Measurements from ENCODE around the gene ATE1.
"Not testable (repeated sequence)": the region's sequence is repeated elsewhere in the genome, so short reads cannot be mapped to it uniquely, and the experiment has no call there.

ATE1 gene

GRCh38 chr10:121927318-121927840, 452 bp downstream of the ATE1 start:
- Histone ChIP-seq H3K9ac (ENCODE audit: low read length) (peak overlapping the region; percentile 91), H3K4me1 (ENCODE audit: insufficient read depth, low read length) (peaks cover 17% of the 10 kb centered on the region), H3K4me3 (ENCODE audit: low read depth in 1 of 2, low read length in 2 of 2) (peak overlapping the region; percentile 65 to 99), H3K36me3 (ENCODE audit: insufficient read depth, low read length) (peaks cover 8% of the 10 kb centered on the region), H3K9me3 (ENCODE audit: low read length) (no peaks in the 10 kb centered on the region), H3K27ac (ENCODE audit: low read depth, low read length) (peak overlapping the region; percentile 99), H3K27me3 (ENCODE audit: control insufficient read depth in 1 of 2, insufficient read depth in 2 of 2, low read length in 2 of 2) (no peaks in the 10 kb centered on the region)

DNA sequence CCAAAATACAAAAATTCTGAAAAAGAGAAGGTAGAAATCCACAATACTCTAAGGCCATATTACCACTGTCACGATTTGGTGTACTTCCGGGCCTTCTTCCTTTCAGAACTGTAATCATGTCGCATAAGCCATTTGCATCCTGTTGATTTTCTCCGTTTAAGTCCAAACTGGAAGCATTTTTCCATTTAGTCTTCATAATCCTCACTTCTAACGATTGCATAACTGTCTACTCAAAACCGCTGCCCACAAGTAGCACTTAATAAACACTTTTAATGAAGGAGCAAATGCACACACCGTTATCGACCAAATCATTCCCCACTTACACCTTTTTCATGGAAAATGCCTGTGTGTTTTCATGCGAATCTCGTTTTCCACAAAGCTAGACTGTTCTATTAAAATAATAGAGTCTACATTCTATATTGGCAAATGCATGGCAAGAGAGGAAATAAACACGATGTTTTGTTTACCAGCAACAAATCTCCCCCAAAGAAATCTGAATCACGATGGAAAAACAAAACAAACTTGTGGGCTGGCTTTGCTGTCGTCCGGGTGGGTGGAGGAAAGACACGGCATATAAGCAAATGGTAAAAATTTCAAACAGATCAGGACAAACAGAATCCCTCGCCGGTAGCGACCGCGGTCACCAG, 1.0 kb downstream of the ATE1 start:
- peak overlapping the region; percentile 44 for H3K27ac ChIP-seq (ENCODE audit: low read depth, low read length)
- H3K4me1 ChIP-seq (ENCODE audit: insufficient read depth, low read length): peaks cover 17% of the 10 kb centered on the region
- H3K9me3 ChIP-seq (ENCODE audit: low read length): no peaks in the 10 kb centered on the region
- peak overlapping the region; percentile 91 for H3K9ac ChIP-seq (ENCODE audit: low read length)
- peak overlapping the region; percentile 65 to 99 for H3K4me3 ChIP-seq (ENCODE audit: low read depth in 1 of 2, low read length in 2 of 2)
- H3K27me3 ChIP-seq (ENCODE audit: control insufficient read depth in 1 of 2, insufficient read depth in 2 of 2, low read length in 2 of 2): no peaks in the 10 kb centered on the region
- H3K36me3 ChIP-seq (ENCODE audit: insufficient read depth, low read length): peaks cover 10% of the 10 kb centered on the region

DNA sequence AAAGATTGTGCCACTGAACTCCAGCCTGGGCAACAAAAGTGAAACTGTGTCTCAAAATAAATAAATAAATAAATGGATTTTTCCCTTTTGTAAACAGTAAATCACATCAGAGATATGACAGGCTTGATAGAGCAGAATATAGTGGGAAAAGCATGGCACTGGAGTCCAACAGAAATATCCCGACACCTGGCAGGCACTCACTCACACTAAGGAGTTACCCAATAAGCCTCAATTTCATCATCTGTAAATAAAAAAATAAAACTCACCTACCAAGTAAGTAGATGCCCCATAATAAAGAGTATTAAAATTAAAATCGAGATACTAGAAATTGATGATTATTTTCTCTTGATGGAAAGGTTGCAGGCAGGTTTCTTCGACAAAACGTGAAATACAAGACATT, 1.7 kb downstream of the ATE1 start:
- Histone ChIP-seq H3K4me1 (ENCODE audit: insufficient read depth, low read length) (peaks cover 17% of the 10 kb centered on the region), H3K27ac (ENCODE audit: low read depth, low read length) (peak overlapping the region; percentile 12), H3K9me3 (ENCODE audit: low read length) (no peaks in the 10 kb centered on the region), H3K27me3 (ENCODE audit: control insufficient read depth in 1 of 2, insufficient read depth in 2 of 2, low read length in 2 of 2) (no peaks in the 10 kb centered on the region), H3K36me3 (ENCODE audit: insufficient read depth, low read length) (peaks cover 10% of the 10 kb centered on the region), H3K9ac (ENCODE audit: low read length) (no peak overlapping the region), H3K4me3 (ENCODE audit: low read depth in 1 of 2, low read length in 2 of 2) (no peak overlapping the region)

DNA sequence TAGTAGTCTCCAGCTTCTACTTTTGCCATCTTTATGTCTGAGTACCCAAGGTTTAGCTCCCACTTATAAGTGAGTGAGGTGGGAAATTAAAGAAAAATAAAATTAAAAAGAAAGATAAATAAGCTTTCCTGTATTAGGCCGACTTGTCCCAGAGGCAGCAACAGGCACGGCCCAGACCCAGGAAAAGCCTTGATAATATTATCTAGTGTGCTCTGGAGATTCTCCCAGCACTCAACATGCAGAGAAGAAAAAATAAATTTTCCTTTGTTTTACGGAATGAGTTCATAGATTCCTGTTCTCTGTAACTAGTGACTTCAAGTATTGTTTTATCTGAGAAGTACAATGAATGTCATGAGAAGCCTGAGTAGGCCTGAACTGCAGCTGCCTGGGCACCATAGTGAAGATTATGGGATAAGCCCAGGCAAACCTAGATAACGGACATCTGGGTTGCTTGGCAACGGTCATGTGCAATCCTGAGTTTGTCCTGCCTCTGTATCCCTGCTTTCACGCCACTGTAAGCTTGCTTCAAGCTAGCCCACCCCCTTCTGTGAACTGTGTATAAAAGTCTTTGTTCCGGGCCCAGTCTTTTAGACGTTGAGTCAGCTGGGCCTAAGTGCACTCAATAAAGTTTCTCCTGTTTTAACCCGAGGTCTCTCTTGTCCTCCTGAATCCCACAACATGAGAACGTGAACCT, 6.4 kb downstream of the ATE1 start:
- peak overlapping the region; percentile 19 for H3K27ac ChIP-seq (ENCODE audit: low read depth, low read length)
- H3K36me3 ChIP-seq (ENCODE audit: insufficient read depth, low read length): peaks cover 14% of the 10 kb centered on the region
- H3K9ac ChIP-seq (ENCODE audit: low read length): no peak overlapping the region

GRCh38 chr10:121919666-121920065, 8.2 kb downstream of the ATE1 start:
- Histone ChIP-seq H3K4me3 (ENCODE audit: low read depth in 1 of 2, low read length in 2 of 2) (no peak overlapping the region), H3K9ac (ENCODE audit: low read length) (no peak overlapping the region), H3K27ac (ENCODE audit: low read depth, low read length) (no peak overlapping the region), H3K36me3 (ENCODE audit: insufficient read depth, low read length) (peaks cover 16% of the 10 kb centered on the region), H3K9me3 (ENCODE audit: low read length) (no peaks in the 10 kb centered on the region), H3K4me1 (ENCODE audit: insufficient read depth, low read length) (no peaks in the 10 kb centered on the region), H3K27me3 (ENCODE audit: control insufficient read depth in 1 of 2, insufficient read depth in 2 of 2, low read length in 2 of 2) (no peaks in the 10 kb centered on the region)

More for the DNA sequence above, 6.4 kb downstream of the ATE1 start:
- H3K9me3 ChIP-seq (ENCODE audit: low read length): no peaks in the 10 kb centered on the region
- no peak overlapping the region for H3K4me3 ChIP-seq (ENCODE audit: low read depth in 1 of 2, low read length in 2 of 2)
- H3K27me3 ChIP-seq (ENCODE audit: control insufficient read depth in 1 of 2, insufficient read depth in 2 of 2, low read length in 2 of 2): no peaks in the 10 kb centered on the region
- peaks cover 4% of the 10 kb centered on the region for H3K4me1 ChIP-seq (ENCODE audit: insufficient read depth, low read length)

DNA sequence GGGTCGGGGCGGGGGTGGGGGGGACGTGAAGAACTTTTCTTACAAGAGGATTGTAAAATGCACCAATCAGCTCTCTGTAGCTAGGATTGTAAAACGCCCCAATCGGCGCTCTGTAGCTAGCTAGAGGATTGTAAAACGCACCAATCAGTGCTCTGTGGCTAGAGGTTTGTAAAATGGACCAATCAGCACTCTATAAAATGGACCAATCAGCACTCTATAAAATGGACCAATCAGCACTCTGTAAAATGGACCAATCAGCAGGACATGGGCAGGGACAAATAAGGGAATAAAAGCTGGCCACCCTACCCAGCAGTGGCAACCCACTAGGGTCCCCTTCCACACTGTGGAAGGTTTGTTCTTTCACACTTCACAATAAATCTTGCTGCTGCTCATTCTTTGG, 9.0 kb downstream of the ATE1 start:
- H3K9me3 ChIP-seq (ENCODE audit: low read length); H3K9ac ChIP-seq (ENCODE audit: low read length); H3K27me3 ChIP-seq (ENCODE audit: control insufficient read depth in 1 of 2, insufficient read depth in 2 of 2, low read length in 2 of 2); H3K4me3 ChIP-seq (ENCODE audit: low read depth in 1 of 2, low read length in 2 of 2); H3K4me1 ChIP-seq (ENCODE audit: insufficient read depth, low read length); H3K27ac ChIP-seq (ENCODE audit: low read depth, low read length): not testable (repeated sequence)
- H3K36me3 ChIP-seq (ENCODE audit: insufficient read depth, low read length): peaks cover 20% of the 10 kb centered on the region

- no peak overlapping the region for H3K27ac ChIP-seq (ENCODE audit: low read depth, low read length)
- H3K4me1 ChIP-seq (ENCODE audit: insufficient read depth, low read length): peaks cover 7% of the 10 kb centered on the region
- peaks cover 20% of the 10 kb centered on the region for H3K36me3 ChIP-seq (ENCODE audit: insufficient read depth, low read length)
- H3K9me3 ChIP-seq (ENCODE audit: low read length): no peaks in the 10 kb centered on the region
- H3K4me3 ChIP-seq (ENCODE audit: low read depth in 1 of 2, low read length in 2 of 2): no peak overlapping the region
- H3K9ac ChIP-seq (ENCODE audit: low read length): no peak overlapping the region
- no peaks in the 10 kb centered on the region for H3K27me3 ChIP-seq (ENCODE audit: control insufficient read depth in 1 of 2, insufficient read depth in 2 of 2, low read length in 2 of 2)
These were observed 13.2 kb downstream of the ATE1 start for GRCh38 chr10:121914661-121915060.

DNA sequence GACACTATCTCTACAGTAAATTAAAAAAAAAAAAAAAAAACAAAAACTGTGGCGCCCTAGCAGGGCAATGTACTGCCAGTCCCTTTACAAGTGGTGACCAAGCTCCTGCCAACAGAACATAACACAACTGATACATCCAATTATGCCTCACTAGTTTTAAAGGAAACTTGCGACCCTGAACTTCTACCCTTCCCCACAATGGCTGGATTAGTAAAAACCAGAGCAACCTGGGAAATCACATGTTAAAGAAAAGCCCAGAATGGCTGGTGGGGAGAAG, 16.5 kb downstream of the ATE1 start:
- H3K9ac ChIP-seq (ENCODE audit: low read length): no peak overlapping the region
- peaks cover 7% of the 10 kb centered on the region for H3K4me1 ChIP-seq (ENCODE audit: insufficient read depth, low read length)
- peaks cover 17% of the 10 kb centered on the region for H3K36me3 ChIP-seq (ENCODE audit: insufficient read depth, low read length)
- H3K27me3 ChIP-seq (ENCODE audit: control insufficient read depth in 1 of 2, insufficient read depth in 2 of 2, low read length in 2 of 2): no peaks in the 10 kb centered on the region
- no peaks in the 10 kb centered on the region for H3K9me3 ChIP-seq (ENCODE audit: low read length)
- no peak overlapping the region for H3K27ac ChIP-seq (ENCODE audit: low read depth, low read length)
- H3K4me3 ChIP-seq (ENCODE audit: low read depth in 1 of 2, low read length in 2 of 2): no peak overlapping the region

DNA sequence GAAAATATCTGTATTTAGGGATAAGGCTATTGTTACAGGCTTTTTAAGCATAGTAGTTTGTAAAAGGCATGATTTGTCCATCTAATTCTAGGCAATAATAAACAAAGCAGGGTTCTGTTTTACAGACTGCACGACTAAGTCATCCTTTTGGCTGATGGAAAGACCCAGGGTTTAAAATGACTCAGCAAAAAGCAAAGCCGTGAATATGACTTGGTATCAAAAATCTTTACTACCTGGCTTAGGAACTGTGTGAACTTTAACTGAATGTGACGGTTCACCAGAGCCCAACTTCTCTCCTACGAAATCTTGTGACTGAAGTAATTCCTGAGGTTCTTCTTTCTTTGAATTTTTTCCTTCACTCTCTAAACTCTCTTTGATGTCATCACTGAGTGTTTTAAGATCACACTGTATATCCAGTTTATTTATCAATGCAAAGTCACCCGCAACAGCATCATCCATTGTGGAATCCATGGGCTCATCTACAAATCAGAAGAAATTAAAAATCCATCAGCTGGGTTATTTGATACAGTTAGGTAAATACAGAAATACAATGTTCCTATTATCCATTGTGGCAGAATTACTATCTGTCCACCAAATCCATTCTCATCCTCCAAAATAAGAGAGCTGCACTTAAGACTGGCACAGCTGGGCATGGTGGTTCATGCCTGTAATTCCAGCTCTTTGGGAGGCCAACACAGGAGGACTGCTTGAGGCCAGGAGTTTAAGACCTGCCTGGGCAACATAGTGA, 17.0 kb downstream of the ATE1 start:
- peaks cover 7% of the 10 kb centered on the region for H3K4me1 ChIP-seq (ENCODE audit: insufficient read depth, low read length)
- H3K4me3 ChIP-seq (ENCODE audit: low read depth in 1 of 2, low read length in 2 of 2): no peak overlapping the region
- peaks cover 17% of the 10 kb centered on the region for H3K36me3 ChIP-seq (ENCODE audit: insufficient read depth, low read length)
- no peaks in the 10 kb centered on the region for H3K9me3 ChIP-seq (ENCODE audit: low read length)
- no peak overlapping the region for H3K27ac ChIP-seq (ENCODE audit: low read depth, low read length)
- no peaks in the 10 kb centered on the region for H3K27me3 ChIP-seq (ENCODE audit: control insufficient read depth in 1 of 2, insufficient read depth in 2 of 2, low read length in 2 of 2)
- no peak overlapping the region for H3K9ac ChIP-seq (ENCODE audit: low read length)

DNA sequence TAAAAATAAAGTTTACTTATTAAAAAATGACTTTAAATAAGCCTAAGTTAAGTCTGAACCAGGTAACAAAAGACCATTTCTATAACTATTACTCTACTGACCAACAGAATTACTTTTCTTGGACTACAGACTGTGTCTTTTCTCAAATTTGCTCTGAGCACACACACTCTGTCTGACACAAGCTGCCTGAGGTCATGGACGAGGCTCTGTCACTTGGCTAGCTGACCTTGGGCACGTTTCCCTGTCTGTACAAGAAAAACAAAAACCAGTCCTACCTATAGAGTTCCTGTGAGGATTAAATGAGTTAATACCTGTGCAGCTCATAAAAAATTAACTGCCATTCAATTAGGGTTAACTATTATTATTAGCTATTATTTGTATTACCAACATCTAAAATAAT, 22.9 kb downstream of the ATE1 start:
- Histone ChIP-seq H3K9me3 (ENCODE audit: low read length) (no peaks in the 10 kb centered on the region), H3K4me3 (ENCODE audit: low read depth in 1 of 2, low read length in 2 of 2) (no peak overlapping the region)

DNA sequence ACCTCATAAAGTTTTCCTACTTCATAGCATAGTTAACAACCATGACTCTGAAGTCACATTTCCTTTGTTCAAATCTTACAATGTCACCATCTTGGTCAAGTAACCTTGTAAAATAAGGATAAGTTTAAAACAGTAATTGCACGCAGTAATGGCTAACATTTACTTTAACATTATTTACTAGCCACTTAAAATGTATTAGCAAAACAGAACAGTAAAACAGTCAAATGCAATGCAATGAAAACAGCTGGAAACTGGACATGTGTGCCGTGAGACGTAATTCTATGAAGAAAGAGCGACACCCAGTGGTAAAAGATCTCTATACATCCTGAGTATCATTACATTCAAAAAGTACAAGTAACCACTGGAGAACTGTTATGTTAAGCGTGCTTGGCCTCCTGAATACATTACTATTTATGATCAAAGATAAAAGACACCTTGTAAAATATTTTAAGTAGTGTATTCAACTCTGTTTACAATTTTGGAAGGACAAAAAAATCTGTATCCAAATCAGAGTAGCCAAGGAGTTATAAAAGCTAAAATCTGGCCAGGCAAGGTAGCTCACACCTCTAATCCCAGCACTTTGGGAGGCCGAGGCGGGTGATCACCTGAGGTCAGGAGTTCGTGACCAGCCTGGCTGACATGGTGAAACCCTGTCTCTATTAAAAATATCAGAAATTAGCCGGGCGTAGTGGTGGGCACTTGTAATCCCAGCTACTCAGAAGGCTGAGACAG, 27.2 kb downstream of the ATE1 start:
- Histone ChIP-seq H3K27ac (ENCODE audit: low read depth, low read length) (no peak overlapping the region), H3K4me3 (ENCODE audit: low read depth in 1 of 2, low read length in 2 of 2) (no peak overlapping the region), H3K9me3 (ENCODE audit: low read length) (no peaks in the 10 kb centered on the region), H3K9ac (ENCODE audit: low read length) (no peak overlapping the region), H3K27me3 (ENCODE audit: control insufficient read depth in 1 of 2, insufficient read depth in 2 of 2, low read length in 2 of 2) (no peaks in the 10 kb centered on the region), H3K36me3 (ENCODE audit: insufficient read depth, low read length) (peaks cover 18% of the 10 kb centered on the region), H3K4me1 (ENCODE audit: insufficient read depth, low read length) (no peaks in the 10 kb centered on the region)

More for the DNA sequence above, 22.9 kb downstream of the ATE1 start:
- H3K27me3 ChIP-seq (ENCODE audit: control insufficient read depth in 1 of 2, insufficient read depth in 2 of 2, low read length in 2 of 2): no peaks in the 10 kb centered on the region
- no peak overlapping the region for H3K27ac ChIP-seq (ENCODE audit: low read depth, low read length)
- H3K4me1 ChIP-seq (ENCODE audit: insufficient read depth, low read length): no peaks in the 10 kb centered on the region
- no peak overlapping the region for H3K9ac ChIP-seq (ENCODE audit: low read length)
- H3K36me3 ChIP-seq (ENCODE audit: insufficient read depth, low read length): peaks cover 6% of the 10 kb centered on the region
